ENCODE results near the gene PLIN4. TPM values are rescaled to one million over a fixed set of nuclear protein-coding genes. Genes with fewer than 3 reads are reported as not detected.

PLIN4 gene
- total RNA-seq, 2 donors from 2014 or later: 0.47 to 6.3 TPM

GRCh38 chr19:4483385-4483784 lies 34.9 kb downstream of the PLIN4 start:
- DNase-seq: no peak
- no peak overlapping the region for H3K27ac ChIP-seq
- no peak overlapping the region for H3K4me3 ChIP-seq
- H3K36me3 ChIP-seq: no peaks in the 10 kb centered on the region
- H3K4me1 ChIP-seq: no peaks in the 10 kb centered on the region
- H3K9me3 ChIP-seq: no peaks in the 10 kb centered on the region
- H3K27me3 ChIP-seq: no peaks in the 10 kb centered on the region
- intact Hi-C loops (cut with DNase I): no loop called here
- no peak for TF ChIP-seq CTCF (IDR thresholded peaks at IDR 0.05)
- no peak overlapping the region for H3K9ac ChIP-seq (ENCODE audit: low read depth in 2 of 2, low read length in 2 of 2)

- H3K27ac ChIP-seq: no peak overlapping the region
- intact Hi-C loops (cut with DNase I): no loop called here
These were observed 35.4 kb downstream of the PLIN4 start for GRCh38 chr19:4482721-4483364.

GRCh38 chr19:4477034-4477801 lies 41.1 kb downstream of the PLIN4 start:
- no peaks in the 10 kb centered on the region for H3K9me3 ChIP-seq
- no peaks in the 10 kb centered on the region for H3K27me3 ChIP-seq
- DNase-seq: no peak
- TF ChIP-seq CTCF (IDR thresholded peaks at IDR 0.05): no peak
- H3K4me1 ChIP-seq: no peaks in the 10 kb centered on the region
- intact Hi-C loops (cut with DNase I): no loop called here
- no peak overlapping the region for H3K4me3 ChIP-seq
- no peaks in the 10 kb centered on the region for H3K36me3 ChIP-seq
- no peak overlapping the region for H3K9ac ChIP-seq (ENCODE audit: low read depth in 2 of 2, low read length in 2 of 2)
- no peak overlapping the region for H3K27ac ChIP-seq

More at GRCh38 chr19:4482721-4483364, 35.4 kb downstream of the PLIN4 start:
- no peaks in the 10 kb centered on the region for H3K9me3 ChIP-seq
- DNase-seq: no peak
- no peaks in the 10 kb centered on the region for H3K36me3 ChIP-seq
- no peak for TF ChIP-seq CTCF (IDR thresholded peaks at IDR 0.05)
- H3K9ac ChIP-seq (ENCODE audit: low read depth in 2 of 2, low read length in 2 of 2): no peak overlapping the region
- H3K4me1 ChIP-seq: no peaks in the 10 kb centered on the region
- H3K27me3 ChIP-seq: no peaks in the 10 kb centered on the region
- no peak overlapping the region for H3K4me3 ChIP-seq

GRCh38 chr19:4474514-4475022 lies 43.7 kb downstream of the PLIN4 start:
- Histone ChIP-seq H3K4me3 (no peak overlapping the region), H3K27ac (no peak overlapping the region), H3K36me3 (no peaks in the 10 kb centered on the region), H3K9ac (ENCODE audit: low read depth in 2 of 2, low read length in 2 of 2) (no peak overlapping the region), H3K4me1 (no peaks in the 10 kb centered on the region), H3K9me3 (no peaks in the 10 kb centered on the region), H3K27me3 (no peaks in the 10 kb centered on the region)
- intact Hi-C loops (cut with DNase I): no loop called here
- TF ChIP-seq CTCF (IDR thresholded peaks at IDR 0.05): no peak
- no peak for DNase-seq

- H3K27ac ChIP-seq: no peak overlapping the region
These were observed 44.3 kb downstream of the PLIN4 start for GRCh38 chr19:4473763-4474513.

More at GRCh38 chr19:4473763-4474513, 44.3 kb downstream of the PLIN4 start:
- Histone ChIP-seq H3K9ac (ENCODE audit: low read depth in 2 of 2, low read length in 2 of 2) (no peak overlapping the region), H3K36me3 (no peaks in the 10 kb centered on the region), H3K4me1 (no peaks in the 10 kb centered on the region), H3K27me3 (no peaks in the 10 kb centered on the region), H3K9me3 (no peaks in the 10 kb centered on the region), H3K4me3 (no peak overlapping the region)
- no peak for TF ChIP-seq CTCF (IDR thresholded peaks at IDR 0.05)
- intact Hi-C loops (cut with DNase I): no loop called here
- DNase-seq: no peak
